NCI-H1048 (cell line): ENCODE results near the gene HLA-DOA.

Experiments used
- DNase-seq: peaks from one replicate; lab custom pipeline; 2025; lab: John Stamatoyannopoulos, UW

HLA-DOA gene

GRCh38 chr6:33008944-33009861 lies at the start of gene HLA-DOA:
Gene HLA-DOA (minus strand): TSS chr6:33009591.
- no peak for DNase-seq

- no peak for DNase-seq
Observed at GRCh38 chr6:33057222-33058150, 48.1 kb upstream of the HLA-DOA start.

- DNase-seq, result no peak
Observed at GRCh38 chr6:33053230-33053629, 43.8 kb upstream of the HLA-DOA start.

- DNase-seq, result no peak
Observed at GRCh38 chr6:33052627-33053026, 43.2 kb upstream of the HLA-DOA start.

GRCh38 chr6:33050014-33050810 lies 40.8 kb upstream of the HLA-DOA start:
- DNase-seq, result no peak

- no peak for DNase-seq
Observed at GRCh38 chr6:33049323-33050013, 40.1 kb upstream of the HLA-DOA start.

- no peak for DNase-seq
Observed at GRCh38 chr6:33040157-33040556, 30.8 kb upstream of the HLA-DOA start.

- DNase-seq, result no peak
Observed at GRCh38 chr6:33036535-33036934, 27.1 kb upstream of the HLA-DOA start.

GRCh38 chr6:33034554-33034953 lies 25.2 kb upstream of the HLA-DOA start:
- no peak for DNase-seq

- DNase-seq, result no peak
Observed at GRCh38 chr6:33030245-33030644, 20.9 kb upstream of the HLA-DOA start.

- no peak for DNase-seq
Observed at GRCh38 chr6:33029328-33030184, 20.2 kb upstream of the HLA-DOA start.

- no peak for DNase-seq
Observed at GRCh38 chr6:33028220-33028849, 18.9 kb upstream of the HLA-DOA start.

GRCh38 chr6:33024521-33024920 lies 15.1 kb upstream of the HLA-DOA start:
- no peak for DNase-seq

- no peak for DNase-seq
Observed at GRCh38 chr6:33023536-33023935, 14.1 kb upstream of the HLA-DOA start.

- DNase-seq, result no peak
Observed at GRCh38 chr6:33021917-33022316, 12.5 kb upstream of the HLA-DOA start.

GRCh38 chr6:33019372-33019771 lies 10.0 kb upstream of the HLA-DOA start:
- DNase-seq, result no peak

GRCh38 chr6:33018904-33019303 lies 9.5 kb upstream of the HLA-DOA start:
- no peak for DNase-seq

- no peak for DNase-seq
Observed at GRCh38 chr6:33018418-33018817, 9.0 kb upstream of the HLA-DOA start.

GRCh38 chr6:33017694-33018353 lies 8.4 kb upstream of the HLA-DOA start:
- no peak for DNase-seq
